BLaER1 (cell line): ENCODE results near the gene CDK7.
"Not testable (repeated sequence)": the region's sequence is repeated elsewhere in the genome, so short reads cannot be mapped to it uniquely, and the experiment has no call there.

ENCODE experiments used
- H3K27ac ChIP-seq: shearing (Covaris generic); formaldehyde crosslinking; 2 replicates; pipeline ENCODE4 v1.8.1; 2022
- H3K27me3 ChIP-seq: shearing (Covaris generic); formaldehyde crosslinking; 2 replicates; pipeline ENCODE4 v1.8.1; 2022
- H3K36me3 ChIP-seq: shearing (Covaris generic); formaldehyde crosslinking; 2 replicates; pipeline ENCODE4 v1.8.1; 2022
- H3K4me1 ChIP-seq: shearing (Covaris generic); formaldehyde crosslinking; 2 replicates; pipeline ENCODE4 v1.8.1; 2022
- H3K4me2 ChIP-seq: shearing (Covaris generic); formaldehyde crosslinking; 2 replicates; pipeline ENCODE4 v1.8.1; 2022
- H3K4me3 ChIP-seq: shearing (Covaris generic); formaldehyde crosslinking; 2 replicates; pipeline ENCODE4 v1.8.1; 2022
- H3K9ac ChIP-seq: shearing (Covaris generic); formaldehyde crosslinking; 2 replicates; pipeline ENCODE4 v1.8.1; 2022
- H3K9me3 ChIP-seq: shearing (Covaris generic); formaldehyde crosslinking; 2 replicates; pipeline ENCODE4 v1.8.1; 2022
- H4K20me1 ChIP-seq: shearing (Covaris generic); formaldehyde crosslinking; 2 replicates; pipeline ENCODE4 v1.8.1; 2022
- Cebpa-rat ChIP-seq: shearing (Covaris generic); IDR thresholded peaks from 2 replicates; pipeline ENCODE4 v1.8.1; 2022

The CDK7 gene

DNA sequence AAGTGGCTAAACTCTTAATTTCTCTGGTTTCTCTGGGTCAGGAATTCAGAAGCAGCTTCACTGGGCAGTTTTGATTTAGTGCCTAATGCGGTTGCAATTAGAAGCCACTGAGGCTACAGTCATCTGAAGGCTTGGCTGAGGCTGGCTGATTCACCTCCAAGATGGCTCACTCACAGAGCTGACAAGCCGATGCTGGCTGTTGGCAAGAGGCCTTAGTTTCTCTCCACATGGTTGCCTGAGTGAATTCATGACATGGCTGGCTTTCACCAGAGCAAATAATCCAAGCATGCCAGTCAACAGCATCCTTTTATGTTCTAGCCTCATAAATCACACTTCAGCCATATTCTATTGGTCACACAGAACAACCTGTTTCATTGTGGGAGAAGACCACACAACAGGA, 2.8 kb upstream of the CDK7 start:
- TF ChIP-seq Cebpa-rat: no peak
- no peak overlapping the region for H3K4me3 ChIP-seq
- H3K27ac ChIP-seq: no peak overlapping the region
- no peaks in the 10 kb centered on the region for H3K27me3 ChIP-seq
- H3K9ac ChIP-seq: no peak overlapping the region
- peaks cover 30% of the 10 kb centered on the region for H3K36me3 ChIP-seq
- peaks cover 3% of the 10 kb centered on the region for H4K20me1 ChIP-seq
- peaks cover 23% of the 10 kb centered on the region for H3K4me1 ChIP-seq
- H3K9me3 ChIP-seq: no peaks in the 10 kb centered on the region
- no peak overlapping the region for H3K4me2 ChIP-seq

DNA sequence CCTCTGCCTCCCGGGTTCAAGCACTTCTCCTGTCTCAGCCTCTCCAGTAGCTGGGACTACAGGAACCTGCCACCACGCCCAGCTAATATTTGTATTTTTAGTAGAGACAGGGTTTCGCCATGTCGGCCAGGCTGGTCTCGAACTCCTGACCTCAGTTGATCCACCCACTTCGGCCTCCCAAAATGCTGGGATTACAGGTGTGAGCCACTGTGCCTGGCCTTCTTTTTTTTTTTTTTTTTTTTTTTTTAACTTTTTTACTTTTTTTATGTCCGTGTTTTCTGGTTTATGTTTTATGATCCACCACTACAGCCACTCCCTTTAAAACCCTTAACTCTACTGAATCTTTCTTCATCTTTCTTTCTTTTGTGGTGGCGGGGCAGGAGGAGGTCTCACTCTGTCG, 2.0 kb downstream of the CDK7 start:
- not testable (repeated sequence) for H3K9ac ChIP-seq, H3K27me3 ChIP-seq, H3K9me3 ChIP-seq, H4K20me1 ChIP-seq, H3K4me3 ChIP-seq, H3K27ac ChIP-seq
- Histone ChIP-seq H3K4me2 (peak overlapping the region; percentile 88; the same call in 1 of the 2 replicates), H3K4me1 (peaks cover 35% of the 10 kb centered on the region), H3K36me3 (peaks cover 47% of the 10 kb centered on the region)

DNA sequence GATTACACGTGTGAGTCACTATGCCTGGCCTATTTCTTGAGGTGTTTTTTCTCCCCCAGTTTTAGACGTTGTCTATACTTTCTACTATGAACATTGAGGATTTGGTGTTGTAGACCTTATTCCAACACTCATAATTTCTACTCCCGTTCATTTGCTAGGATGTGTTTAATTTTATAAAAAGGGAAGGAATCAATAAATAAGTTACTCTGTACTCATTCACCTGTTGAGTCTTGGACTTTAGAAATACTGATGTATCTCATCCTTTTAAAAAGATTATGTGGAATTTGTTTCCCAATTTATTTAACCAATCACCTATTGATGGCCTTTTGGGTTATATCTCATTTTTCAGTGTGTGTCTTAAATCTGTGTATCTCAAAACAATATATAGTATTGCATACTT, 3.2 kb downstream of the CDK7 start:
- Histone ChIP-seq H3K36me3 (peaks cover 58% of the 10 kb centered on the region), H3K9ac (no peak overlapping the region), H4K20me1 (peaks cover 10% of the 10 kb centered on the region; the same call in 1 of the 2 replicates), H3K4me1 (peaks cover 35% of the 10 kb centered on the region), H3K4me2 (no peak overlapping the region), H3K9me3 (peaks cover 20% of the 10 kb centered on the region), H3K4me3 (no peak overlapping the region), H3K27me3 (no peaks in the 10 kb centered on the region), H3K27ac (no peak overlapping the region)
- no peak for TF ChIP-seq Cebpa-rat

DNA sequence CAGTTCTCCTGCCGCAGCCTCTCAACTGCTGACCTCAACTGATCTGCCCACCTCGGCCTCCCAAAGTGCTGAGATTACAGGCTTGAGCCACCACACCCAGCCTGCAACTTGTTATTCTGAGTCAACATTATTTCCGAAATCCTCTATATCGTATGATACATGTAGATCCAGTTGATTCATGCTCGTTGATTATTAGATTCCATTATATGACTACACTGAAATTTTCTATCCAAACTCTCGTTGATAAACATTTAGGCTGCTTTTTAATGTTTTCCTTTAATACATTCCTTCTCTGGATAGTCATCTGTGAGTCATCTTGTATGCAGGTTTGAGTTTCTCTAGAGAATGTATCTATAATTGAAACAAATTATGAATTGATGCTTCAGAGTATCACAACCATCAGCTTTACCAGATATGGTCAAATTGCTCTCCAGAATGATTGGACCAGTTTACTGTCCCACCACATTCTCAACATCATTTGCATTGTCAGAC, 4.1 kb downstream of the CDK7 start:
- Histone ChIP-seq H3K4me2 (no peak overlapping the region), H3K4me1 (peaks cover 34% of the 10 kb centered on the region), H3K9me3 (peaks cover 28% of the 10 kb centered on the region), H4K20me1 (peaks cover 10% of the 10 kb centered on the region; the same call in 1 of the 2 replicates), H3K4me3 (no peak overlapping the region), H3K27ac (no peak overlapping the region), H3K9ac (no peak overlapping the region), H3K36me3 (peaks cover 67% of the 10 kb centered on the region), H3K27me3 (no peaks in the 10 kb centered on the region)
- TF ChIP-seq Cebpa-rat: no peak

DNA sequence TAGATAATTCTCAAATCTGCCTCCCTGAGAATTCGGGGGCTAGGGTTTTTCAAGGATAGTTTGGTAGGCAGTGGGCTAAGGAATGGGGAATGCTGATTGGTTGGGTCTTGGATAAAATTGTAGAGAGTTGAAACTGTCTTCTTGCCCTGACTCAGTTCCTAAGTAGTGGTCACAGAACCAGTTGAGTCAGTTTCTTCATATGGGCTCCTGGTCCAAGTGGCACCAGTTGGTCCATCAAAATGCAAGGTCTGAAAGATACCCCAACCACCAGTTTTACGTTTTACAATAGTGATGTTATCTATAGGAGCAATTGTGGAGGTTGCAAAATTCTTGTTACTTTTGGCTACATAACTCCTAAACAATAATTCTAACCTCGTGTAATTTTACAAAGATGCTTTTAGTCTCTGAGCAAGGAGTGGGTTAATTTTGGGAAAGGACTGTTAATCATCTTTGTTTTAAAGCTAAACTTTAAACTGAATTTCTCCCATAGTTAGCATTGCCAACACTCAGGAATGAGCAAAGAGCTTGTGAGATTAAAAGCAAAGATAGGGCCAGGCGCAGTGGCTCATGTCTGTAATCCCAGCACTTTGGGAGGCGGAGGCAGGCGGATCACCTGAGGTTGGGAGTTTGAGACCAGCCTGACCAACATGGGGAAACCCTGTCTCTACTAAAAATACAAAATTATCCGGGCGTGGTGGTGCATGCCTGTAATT, 7.7 kb downstream of the CDK7 start:
- no peak overlapping the region for H3K4me2 ChIP-seq
- H3K36me3 ChIP-seq: peaks cover 80% of the 10 kb centered on the region
- H3K9me3 ChIP-seq: peaks cover 45% of the 10 kb centered on the region

DNA sequence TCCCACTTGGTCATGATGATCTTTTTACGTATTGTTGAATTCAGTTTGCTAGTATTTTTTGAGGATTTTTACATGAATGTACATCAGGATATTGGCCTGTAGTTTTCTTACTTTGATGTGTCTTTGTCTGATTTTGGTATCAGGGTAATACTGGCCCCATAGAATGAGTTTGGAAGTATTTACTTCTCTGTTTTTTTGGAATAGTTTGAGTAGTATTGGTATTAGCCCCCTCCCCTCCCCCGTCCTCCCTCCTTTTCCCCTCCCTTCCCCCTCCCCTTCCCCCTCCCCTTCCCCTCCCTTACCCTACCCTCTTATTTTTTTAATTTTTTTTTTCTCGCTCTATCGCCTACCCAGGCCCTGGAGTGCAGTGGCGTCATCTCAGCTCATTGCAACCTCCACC, 10.3 kb downstream of the CDK7 start:
- no peak overlapping the region for H3K27ac ChIP-seq
- H3K4me1 ChIP-seq: no peaks in the 10 kb centered on the region
- TF ChIP-seq Cebpa-rat: no peak
- H3K27me3 ChIP-seq: no peaks in the 10 kb centered on the region
- no peak overlapping the region for H3K4me2 ChIP-seq
- H3K9me3 ChIP-seq: peaks cover 57% of the 10 kb centered on the region
- no peak overlapping the region for H3K9ac ChIP-seq
- no peak overlapping the region for H3K4me3 ChIP-seq
- H4K20me1 ChIP-seq: peaks cover 8% of the 10 kb centered on the region; the same call in 1 of the 2 replicates
- peaks cover 69% of the 10 kb centered on the region for H3K36me3 ChIP-seq

More for the DNA sequence above, 7.7 kb downstream of the CDK7 start:
- no peak overlapping the region for H3K27ac ChIP-seq
- H3K9ac ChIP-seq: no peak overlapping the region
- H3K4me3 ChIP-seq: no peak overlapping the region
- no peak for TF ChIP-seq Cebpa-rat
- H4K20me1 ChIP-seq: peaks cover 11% of the 10 kb centered on the region; the same call in 1 of the 2 replicates
- H3K27me3 ChIP-seq: no peaks in the 10 kb centered on the region
- H3K4me1 ChIP-seq: peaks cover 6% of the 10 kb centered on the region

DNA sequence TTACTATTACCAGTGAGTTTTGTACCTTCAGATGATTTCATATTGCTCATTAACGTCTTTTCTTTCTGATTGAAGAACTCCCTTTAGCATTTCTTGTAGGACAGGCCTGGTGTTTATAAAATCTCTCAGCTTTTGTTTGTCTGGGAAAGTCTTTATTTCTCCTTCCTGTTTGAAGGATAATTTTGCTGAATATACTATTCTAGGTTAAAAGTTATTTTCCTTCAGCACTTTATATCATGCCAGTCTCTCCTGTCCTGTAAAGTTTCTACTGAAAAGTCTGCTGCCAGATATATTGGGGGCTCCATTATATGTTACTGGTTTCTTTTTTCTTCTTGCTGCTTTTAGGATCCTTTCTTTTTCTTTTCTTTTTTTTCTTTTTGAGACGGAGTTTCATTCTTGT, 13.3 kb downstream of the CDK7 start:
- Histone ChIP-seq H3K9me3 (peaks cover 36% of the 10 kb centered on the region), H3K4me1 (no peaks in the 10 kb centered on the region), H3K27me3 (no peaks in the 10 kb centered on the region), H4K20me1 (peaks cover 28% of the 10 kb centered on the region; the same call in 1 of the 2 replicates), H3K36me3 (peaks cover 48% of the 10 kb centered on the region), H3K27ac (no peak overlapping the region), H3K9ac (no peak overlapping the region), H3K4me2 (no peak overlapping the region), H3K4me3 (no peak overlapping the region)
- no peak for TF ChIP-seq Cebpa-rat

DNA sequence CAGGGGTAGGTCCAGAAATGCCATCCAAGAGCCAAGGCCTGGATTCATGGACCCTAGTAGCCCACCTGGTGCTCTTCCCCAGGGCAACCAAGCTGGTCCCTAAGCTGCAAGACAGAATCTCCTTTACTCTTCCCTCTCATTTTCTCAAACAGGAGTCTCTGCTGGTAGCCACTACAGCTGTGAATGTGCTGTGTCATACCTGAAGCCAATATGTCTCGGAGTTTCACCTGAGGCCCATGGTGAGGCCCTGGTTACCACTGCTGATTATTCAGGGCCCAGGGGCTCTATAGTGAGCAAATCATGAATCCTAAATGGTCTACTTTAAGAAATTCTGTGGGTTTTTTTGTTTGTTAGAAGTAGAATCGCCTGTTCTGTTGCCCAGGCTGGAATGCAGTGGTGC, 15.9 kb downstream of the CDK7 start:
- no peaks in the 10 kb centered on the region for H3K27me3 ChIP-seq
- peaks cover 20% of the 10 kb centered on the region for H3K9me3 ChIP-seq
- H4K20me1 ChIP-seq: peaks cover 28% of the 10 kb centered on the region; the same call in 1 of the 2 replicates
- no peak overlapping the region for H3K4me3 ChIP-seq
- no peaks in the 10 kb centered on the region for H3K4me1 ChIP-seq
- no peak overlapping the region for H3K9ac ChIP-seq
- H3K4me2 ChIP-seq: no peak overlapping the region
- no peak overlapping the region for H3K27ac ChIP-seq
- peaks cover 38% of the 10 kb centered on the region for H3K36me3 ChIP-seq
- no peak for TF ChIP-seq Cebpa-rat

DNA sequence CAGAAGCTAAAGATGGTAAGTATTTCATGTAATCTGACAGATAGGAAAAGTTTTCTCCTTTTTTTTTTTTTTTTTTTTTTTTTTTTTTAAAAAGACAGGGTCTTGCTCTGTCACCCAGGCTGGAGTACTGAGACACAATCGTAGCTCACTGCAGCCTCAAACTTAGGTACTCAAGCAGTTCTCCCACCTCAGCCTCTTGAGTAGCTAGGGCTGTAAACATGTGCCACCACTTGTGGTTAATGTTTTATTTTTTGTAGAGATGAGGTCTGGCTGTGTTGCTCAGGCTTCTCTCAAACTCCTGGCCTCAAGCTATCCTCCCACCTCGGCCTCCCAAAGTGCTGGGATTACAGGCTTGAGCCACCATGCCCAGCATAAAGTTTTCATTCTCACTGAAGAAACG, 17.8 kb downstream of the CDK7 start:
- H3K36me3 ChIP-seq: peaks cover 43% of the 10 kb centered on the region
- no peak overlapping the region for H3K4me3 ChIP-seq
- H4K20me1 ChIP-seq: peaks cover 20% of the 10 kb centered on the region; the same call in 1 of the 2 replicates
- H3K9ac ChIP-seq: no peak overlapping the region
- H3K27ac ChIP-seq: no peak overlapping the region
- H3K4me1 ChIP-seq: peaks cover 11% of the 10 kb centered on the region
- no peaks in the 10 kb centered on the region for H3K27me3 ChIP-seq
- H3K4me2 ChIP-seq: no peak overlapping the region
- TF ChIP-seq Cebpa-rat: no peak
- H3K9me3 ChIP-seq: peaks cover 12% of the 10 kb centered on the region

DNA sequence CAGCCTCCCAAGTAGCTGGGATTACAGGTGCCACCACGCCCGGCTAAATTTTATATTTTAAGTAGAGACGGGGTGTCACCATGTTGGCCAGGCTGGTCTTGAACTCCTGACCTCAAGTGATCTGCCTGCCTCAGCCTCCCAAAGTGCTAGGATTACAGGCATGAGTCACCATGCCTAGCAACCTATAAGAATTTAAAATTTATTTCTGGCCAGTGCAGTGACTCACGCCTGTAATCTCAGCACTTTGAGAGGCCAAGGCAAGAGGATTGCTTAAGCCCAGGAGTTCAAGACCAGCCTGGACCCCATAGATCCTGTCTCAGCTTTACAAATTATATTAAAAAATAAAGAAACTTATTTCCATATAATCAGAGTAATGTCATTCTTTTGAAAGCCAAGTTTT, 21.3 kb downstream of the CDK7 start:
- H3K27ac ChIP-seq, H3K27me3 ChIP-seq, H3K4me3 ChIP-seq, H3K9ac ChIP-seq, H3K9me3 ChIP-seq, H3K4me2 ChIP-seq: not testable (repeated sequence)
- Histone ChIP-seq H4K20me1 (peaks cover 11% of the 10 kb centered on the region; the same call in 1 of the 2 replicates), H3K4me1 (peaks cover 18% of the 10 kb centered on the region), H3K36me3 (peaks cover 50% of the 10 kb centered on the region)
